ENCODE results near the gene NCKAP5.

NCKAP5 gene

DNA sequence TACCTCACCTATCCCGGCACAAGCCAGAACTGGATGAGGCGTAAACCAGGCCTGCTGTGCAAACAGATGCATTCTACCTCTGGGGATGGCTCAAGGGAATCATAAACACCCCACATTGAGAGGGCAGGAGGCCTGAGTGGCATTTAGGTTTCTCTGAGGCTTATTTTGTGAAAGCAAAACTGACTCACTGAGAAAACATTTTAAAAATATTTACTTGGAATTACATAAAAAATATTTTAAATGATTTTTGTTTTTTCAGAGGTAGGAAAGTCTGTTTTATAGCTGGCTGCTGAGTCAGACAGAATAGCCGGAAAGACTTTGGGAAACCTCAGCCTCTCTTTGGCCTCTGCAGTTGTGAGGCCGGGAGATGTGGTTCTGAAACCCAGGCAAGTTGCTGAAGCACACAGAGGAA is 244.1 kb downstream of the NCKAP5 start:
- Histone ChIP-seq H3K9me2 (ENCODE audit: low read depth, low read length) (no peaks in the 10 kb centered on the region), H4K20me1 (ENCODE audit: insufficient read depth, low read length) (no peaks in the 10 kb centered on the region), H3K27me3 (ENCODE audit: insufficient read depth, low read length) (no peaks in the 10 kb centered on the region), H3K4me2 (ENCODE audit: low read length) (no peak overlapping the region), H3K27ac (ENCODE audit: low read depth, low read length, poor library complexity, severe bottlenecking) (no peak overlapping the region), H3K4me1 (ENCODE audit: insufficient read depth, low read length, severe bottlenecking) (no peaks in the 10 kb centered on the region), H3K4me3 (ENCODE audit: low read depth, low read length, poor library complexity, severe bottlenecking) (no peak overlapping the region), H3K36me3 (ENCODE audit: insufficient read depth, low read length) (no peaks in the 10 kb centered on the region), H3K9me3 (ENCODE audit: low read length) (no peaks in the 10 kb centered on the region), H3K9ac (ENCODE audit: low read length) (no peak overlapping the region), H2AFZ (ENCODE audit: low read length) (no peak overlapping the region), H3F3A (ENCODE audit: insufficient read depth, low read length) (no peaks in the 10 kb centered on the region), H3K79me2 (ENCODE audit: insufficient read depth, low read length) (no peaks in the 10 kb centered on the region)
- TF ChIP-seq, protein P1, sequence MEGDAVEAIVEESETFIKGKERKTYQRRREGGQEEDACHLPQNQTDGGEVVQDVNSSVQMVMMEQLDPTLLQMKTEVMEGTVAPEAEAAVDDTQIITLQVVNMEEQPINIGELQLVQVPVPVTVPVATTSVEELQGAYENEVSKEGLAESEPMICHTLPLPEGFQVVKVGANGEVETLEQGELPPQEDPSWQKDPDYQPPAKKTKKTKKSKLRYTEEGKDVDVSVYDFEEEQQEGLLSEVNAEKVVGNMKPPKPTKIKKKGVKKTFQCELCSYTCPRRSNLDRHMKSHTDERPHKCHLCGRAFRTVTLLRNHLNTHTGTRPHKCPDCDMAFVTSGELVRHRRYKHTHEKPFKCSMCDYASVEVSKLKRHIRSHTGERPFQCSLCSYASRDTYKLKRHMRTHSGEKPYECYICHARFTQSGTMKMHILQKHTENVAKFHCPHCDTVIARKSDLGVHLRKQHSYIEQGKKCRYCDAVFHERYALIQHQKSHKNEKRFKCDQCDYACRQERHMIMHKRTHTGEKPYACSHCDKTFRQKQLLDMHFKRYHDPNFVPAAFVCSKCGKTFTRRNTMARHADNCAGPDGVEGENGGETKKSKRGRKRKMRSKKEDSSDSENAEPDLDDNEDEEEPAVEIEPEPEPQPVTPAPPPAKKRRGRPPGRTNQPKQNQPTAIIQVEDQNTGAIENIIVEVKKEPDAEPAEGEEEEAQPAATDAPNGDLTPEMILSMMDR (IDR thresholded peaks at IDR 0.05; ENCODE audit: low read length): no peak
- no peak for TF ChIP-seq EZH2 (IDR thresholded peaks at IDR 0.05; ENCODE audit: borderline replicate concordance, low read length)

DNA sequence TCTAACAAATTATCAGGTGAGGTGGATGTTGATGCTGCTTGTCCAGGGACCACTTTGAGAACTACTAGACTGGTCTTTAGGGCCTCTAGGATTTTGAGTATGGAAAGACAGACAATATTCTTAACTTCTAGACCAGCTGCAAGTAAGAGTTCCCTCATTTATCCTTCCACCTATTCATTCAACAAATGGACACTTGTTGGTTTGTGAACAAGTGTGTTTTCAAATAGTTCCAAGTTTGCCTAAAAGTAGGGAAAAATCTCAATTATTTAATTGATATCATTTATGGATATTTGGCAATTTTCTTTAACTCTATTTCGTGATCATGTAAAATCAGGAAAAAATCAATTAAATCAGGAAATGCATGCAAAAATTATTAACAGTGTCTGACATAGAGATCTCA is 245.4 kb downstream of the NCKAP5 start:
- Histone ChIP-seq H2AFZ (ENCODE audit: low read length) (no peak overlapping the region), H3K79me2 (ENCODE audit: insufficient read depth, low read length) (no peaks in the 10 kb centered on the region), H3K4me1 (ENCODE audit: insufficient read depth, low read length, severe bottlenecking) (no peaks in the 10 kb centered on the region), H3K36me3 (ENCODE audit: insufficient read depth, low read length) (no peaks in the 10 kb centered on the region), H3K9me2 (ENCODE audit: low read depth, low read length) (no peaks in the 10 kb centered on the region), H3K4me2 (ENCODE audit: low read length) (no peak overlapping the region), H3K9ac (ENCODE audit: low read length) (no peak overlapping the region), H3K4me3 (ENCODE audit: low read depth, low read length, poor library complexity, severe bottlenecking) (no peak overlapping the region), H3K9me3 (ENCODE audit: low read length) (no peaks in the 10 kb centered on the region), H3K27me3 (ENCODE audit: insufficient read depth, low read length) (no peaks in the 10 kb centered on the region), H4K20me1 (ENCODE audit: insufficient read depth, low read length) (no peaks in the 10 kb centered on the region), H3K27ac (ENCODE audit: low read depth, low read length, poor library complexity, severe bottlenecking) (no peak overlapping the region), H3F3A (ENCODE audit: insufficient read depth, low read length) (no peaks in the 10 kb centered on the region)
- no peak for TF ChIP-seq EZH2 (IDR thresholded peaks at IDR 0.05; ENCODE audit: borderline replicate concordance, low read length)
- TF ChIP-seq, protein P1 (IDR thresholded peaks at IDR 0.05; ENCODE audit: low read length): no peak

DNA sequence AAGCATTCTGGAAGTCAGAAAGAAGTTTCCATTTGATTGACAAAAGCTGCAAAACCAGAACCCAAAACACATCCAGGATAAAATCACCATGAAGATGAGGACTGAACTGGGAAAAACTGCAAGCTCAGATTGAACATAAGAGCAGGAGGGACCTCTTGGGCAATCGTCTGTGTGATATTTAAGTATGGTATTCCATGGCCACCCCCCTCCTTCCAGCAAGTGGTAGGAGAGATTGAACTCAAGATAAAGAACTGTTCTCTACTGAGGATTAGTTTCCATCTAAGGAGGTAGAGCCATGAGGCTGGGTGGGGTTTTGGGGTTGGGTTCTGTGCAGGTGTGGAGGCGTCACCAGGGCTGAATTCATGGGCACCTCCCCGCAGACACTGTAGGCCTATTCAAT is 251.1 kb downstream of the NCKAP5 start:
- Histone ChIP-seq H3K4me3 (ENCODE audit: low read depth, low read length, poor library complexity, severe bottlenecking) (no peak overlapping the region), H2AFZ (ENCODE audit: low read length) (no peak overlapping the region), H3K9me3 (ENCODE audit: low read length) (no peaks in the 10 kb centered on the region), H3K27me3 (ENCODE audit: insufficient read depth, low read length) (no peaks in the 10 kb centered on the region; the same call in 1 of the 2 replicates), H3K79me2 (ENCODE audit: insufficient read depth, low read length) (no peaks in the 10 kb centered on the region), H3K36me3 (ENCODE audit: insufficient read depth, low read length) (no peaks in the 10 kb centered on the region), H3K4me2 (ENCODE audit: low read length) (no peak overlapping the region), H3F3A (ENCODE audit: insufficient read depth, low read length) (no peaks in the 10 kb centered on the region), H3K9me2 (ENCODE audit: low read depth, low read length) (no peaks in the 10 kb centered on the region), H3K4me1 (ENCODE audit: insufficient read depth, low read length, severe bottlenecking) (no peaks in the 10 kb centered on the region), H3K27ac (ENCODE audit: low read depth, low read length, poor library complexity, severe bottlenecking) (no peak overlapping the region), H3K9ac (ENCODE audit: low read length) (no peak overlapping the region), H4K20me1 (ENCODE audit: insufficient read depth, low read length) (no peaks in the 10 kb centered on the region)
- TF ChIP-seq, protein P1 (IDR thresholded peaks at IDR 0.05; ENCODE audit: low read length): no peak
- TF ChIP-seq EZH2 (IDR thresholded peaks at IDR 0.05; ENCODE audit: borderline replicate concordance, low read length): no peak
